Choroid plexus epithelial cell (primary cell): Measurements from ENCODE around the gene SLC44A1.

ENCODE experiments used
- DNase-seq: peaks from one replicate; pipeline ENCODE4 v3.0.0-alpha.2; 2010; ENCODE audit warnings: low read depth
- H3K4me3 ChIP-seq: 2 replicates; pipeline ENCODE4 v1.5.1; 2011; ENCODE audit warnings: low read depth, mild to moderate bottlenecking, control low read depth, low read length, moderate library complexity
- CTCF ChIP-seq: conservative IDR thresholded peaks from 2 replicates; pipeline ENCODE4 v1.5.1; 2011; ENCODE audit warnings: low read depth, mild to moderate bottlenecking, control low read depth, inconsistent platforms, low read length, moderate library complexity

SLC44A1 gene

GRCh38 chr9:105226055-105226454, 18.4 kb upstream of the SLC44A1 start:
- H3K4me3 ChIP-seq, result no peak overlapping the region
- no peak for TF ChIP-seq CTCF
- DNase-seq, result no peak

GRCh38 chr9:105232207-105232606, 12.2 kb upstream of the SLC44A1 start:
- no peak for DNase-seq
- no peak for TF ChIP-seq CTCF
- no peak overlapping the region for H3K4me3 ChIP-seq

- no peak overlapping the region for H3K4me3 ChIP-seq
- TF ChIP-seq CTCF, result no peak
- DNase-seq, result peak; percentile 68
Measured at GRCh38 chr9:105233873-105234272, 10.6 kb upstream of the SLC44A1 start.

GRCh38 chr9:105236261-105236660, 8.2 kb upstream of the SLC44A1 start:
- no peak for TF ChIP-seq CTCF
- no peak overlapping the region for H3K4me3 ChIP-seq
- DNase-seq, result no peak

GRCh38 chr9:105237246-105237645, 7.2 kb upstream of the SLC44A1 start:
- TF ChIP-seq CTCF, result no peak
- no peak for DNase-seq
- H3K4me3 ChIP-seq, result no peak overlapping the region

- no peak for DNase-seq
- no peak for TF ChIP-seq CTCF
- H3K4me3 ChIP-seq, result no peak overlapping the region
Measured at GRCh38 chr9:105238302-105238701, 6.1 kb upstream of the SLC44A1 start.

- H3K4me3 ChIP-seq, result no peak overlapping the region
- no peak for TF ChIP-seq CTCF
- DNase-seq, result no peak
Measured at GRCh38 chr9:105241356-105242043, 3.0 kb upstream of the SLC44A1 start.
